Neutrophil (primary cell): ENCODE measurements around the gene FLRT2.

ENCODE experiments used
- H3K27ac ChIP-seq: fragments of 200-600 bp; sonication (generic); 2 replicates; pipeline ENCODE4 v1.5.1; 2016; ENCODE audit warnings: mild to moderate bottlenecking, moderate library complexity
- H3K27me3 ChIP-seq: fragments of 200-600 bp; sonication (generic); 2 replicates; pipeline ENCODE4 v1.6.0; 2016; ENCODE audit warnings: mild to moderate bottlenecking
- H3K36me3 ChIP-seq: fragments of 200-600 bp; sonication (generic); 2 replicates; pipeline ENCODE4 v1.5.1; 2017
- H3K4me1 ChIP-seq, 2 experiments: fragments of 200-600 bp in 1 of 2; sonication (generic) in 1 of 2; 1 replicate in 1 of 2; 2 replicates in 1 of 2; pipeline versions ENCODE4 v1.5.1 to v1.6.1; 2013 to 2016; ENCODE audit warnings: low read depth in 1 of 2, low read length in 1 of 2, mild to moderate bottlenecking in 1 of 2, moderate library complexity in 1 of 2; ENCODE audit not compliant: control insufficient read depth in 1 of 2, insufficient read depth in 1 of 2
- H3K4me3 ChIP-seq, 2 experiments: fragments of 200-600 bp in 1 of 2; sonication (generic) in 1 of 2; 1 replicate in 1 of 2; 2 replicates in 1 of 2; pipeline ENCODE4 v1.5.1; 2013 to 2016; ENCODE audit warnings: low read depth in 1 of 2, low read length in 1 of 2, mild to moderate bottlenecking in 1 of 2, moderate library complexity in 1 of 2
- H3K9me3 ChIP-seq: fragments of 200-600 bp; sonication (generic); 2 replicates; pipeline ENCODE4 v1.5.1; 2016
- TF ChIP-seq, protein P1 (sequence below): fragments of 200-600 bp; sonication (generic); IDR thresholded peaks from 2 replicates; pipeline ENCODE4 v1.5.1; 2016; ENCODE audit warnings: antibody characterized with exemption

The FLRT2 gene

GRCh38 chr14:85686908-85687307 lies 157.0 kb downstream of the FLRT2 start:
- H3K36me3 ChIP-seq, result no peaks in the 10 kb centered on the region
- H3K4me3 ChIP-seq, result no peak overlapping the region
- no peaks in the 10 kb centered on the region for H3K27me3 ChIP-seq
- H3K9me3 ChIP-seq, result no peaks in the 10 kb centered on the region
- no peak overlapping the region for H3K27ac ChIP-seq
- H3K4me1 ChIP-seq, result peaks cover 0 to 13% of the 10 kb centered on the region in 2 experiments
- TF ChIP-seq, protein P1, sequence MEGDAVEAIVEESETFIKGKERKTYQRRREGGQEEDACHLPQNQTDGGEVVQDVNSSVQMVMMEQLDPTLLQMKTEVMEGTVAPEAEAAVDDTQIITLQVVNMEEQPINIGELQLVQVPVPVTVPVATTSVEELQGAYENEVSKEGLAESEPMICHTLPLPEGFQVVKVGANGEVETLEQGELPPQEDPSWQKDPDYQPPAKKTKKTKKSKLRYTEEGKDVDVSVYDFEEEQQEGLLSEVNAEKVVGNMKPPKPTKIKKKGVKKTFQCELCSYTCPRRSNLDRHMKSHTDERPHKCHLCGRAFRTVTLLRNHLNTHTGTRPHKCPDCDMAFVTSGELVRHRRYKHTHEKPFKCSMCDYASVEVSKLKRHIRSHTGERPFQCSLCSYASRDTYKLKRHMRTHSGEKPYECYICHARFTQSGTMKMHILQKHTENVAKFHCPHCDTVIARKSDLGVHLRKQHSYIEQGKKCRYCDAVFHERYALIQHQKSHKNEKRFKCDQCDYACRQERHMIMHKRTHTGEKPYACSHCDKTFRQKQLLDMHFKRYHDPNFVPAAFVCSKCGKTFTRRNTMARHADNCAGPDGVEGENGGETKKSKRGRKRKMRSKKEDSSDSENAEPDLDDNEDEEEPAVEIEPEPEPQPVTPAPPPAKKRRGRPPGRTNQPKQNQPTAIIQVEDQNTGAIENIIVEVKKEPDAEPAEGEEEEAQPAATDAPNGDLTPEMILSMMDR, result no peak

GRCh38 chr14:85687456-85687855 lies 157.5 kb downstream of the FLRT2 start:
- no peak overlapping the region for H3K4me3 ChIP-seq
- no peak overlapping the region for H3K27ac ChIP-seq
- TF ChIP-seq, protein P1, result no peak
- H3K9me3 ChIP-seq, result no peaks in the 10 kb centered on the region
- H3K27me3 ChIP-seq, result no peaks in the 10 kb centered on the region
- peaks cover 0 to 13% of the 10 kb centered on the region in 2 experiments for H3K4me1 ChIP-seq
- H3K36me3 ChIP-seq, result no peaks in the 10 kb centered on the region

GRCh38 chr14:85688006-85688405 lies 158.1 kb downstream of the FLRT2 start:
- no peaks in the 10 kb centered on the region for H3K27me3 ChIP-seq
- no peaks in the 10 kb centered on the region for H3K9me3 ChIP-seq
- no peaks in the 10 kb centered on the region for H3K36me3 ChIP-seq
- TF ChIP-seq, protein P1, result no peak
- no peak overlapping the region for H3K27ac ChIP-seq
- H3K4me3 ChIP-seq, result no peak overlapping the region
- H3K4me1 ChIP-seq, result peaks cover 0 to 13% of the 10 kb centered on the region in 2 experiments

DNA sequence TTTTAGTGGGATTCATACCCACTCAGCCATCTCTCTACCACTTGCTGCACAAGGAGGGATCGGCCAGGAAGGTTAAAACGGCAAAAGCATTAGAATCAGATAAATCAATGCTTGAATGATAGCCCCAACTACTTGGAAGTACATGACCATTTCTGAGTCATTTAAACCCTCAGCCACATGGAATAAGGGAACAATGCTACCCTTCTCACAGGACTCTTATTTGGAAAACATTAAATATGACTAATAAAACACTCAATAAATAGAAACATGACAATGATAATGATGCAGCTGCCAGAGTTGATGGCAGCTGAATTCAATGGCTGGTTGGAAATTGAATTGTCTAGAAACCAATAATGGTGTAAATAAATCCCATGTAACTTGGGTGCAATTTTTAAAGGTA lies 165.4 kb downstream of the FLRT2 start:
- Histone ChIP-seq H3K27ac (no peak overlapping the region), H3K27me3 (no peaks in the 10 kb centered on the region), H3K36me3 (no peaks in the 10 kb centered on the region), H3K4me3 (no peak overlapping the region), H3K4me1 (no peaks in the 10 kb centered on the region), H3K9me3 (no peaks in the 10 kb centered on the region)
- TF ChIP-seq, protein P1, result no peak

GRCh38 chr14:85701116-85701515 lies 171.2 kb downstream of the FLRT2 start:
- Histone ChIP-seq H3K9me3 (no peaks in the 10 kb centered on the region), H3K27me3 (no peaks in the 10 kb centered on the region), H3K4me3 (no peak overlapping the region), H3K36me3 (no peaks in the 10 kb centered on the region), H3K4me1 (no peaks in the 10 kb centered on the region), H3K27ac (no peak overlapping the region)
- TF ChIP-seq, protein P1, result no peak

DNA sequence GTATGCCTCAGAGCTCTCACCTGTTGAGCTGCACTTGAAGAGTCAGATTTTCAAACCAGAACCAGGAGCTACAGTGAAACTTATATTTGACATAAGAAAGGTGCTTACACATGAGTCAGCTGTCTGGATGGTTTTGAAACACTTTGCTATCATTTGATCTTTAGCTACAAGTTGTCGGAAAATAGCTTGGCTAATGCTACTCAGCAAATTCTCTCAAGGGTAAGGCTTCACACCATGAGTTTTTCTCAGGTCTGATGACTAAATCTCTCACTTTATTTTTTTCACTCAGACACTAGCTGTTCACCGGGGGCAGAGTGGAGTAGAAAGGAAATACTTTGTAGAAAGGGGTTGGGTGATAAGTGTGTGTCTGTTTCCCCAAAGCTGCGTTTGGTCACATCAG lies 171.8 kb downstream of the FLRT2 start:
- Histone ChIP-seq H3K4me1 (no peaks in the 10 kb centered on the region), H3K27ac (no peak overlapping the region), H3K36me3 (no peaks in the 10 kb centered on the region), H3K9me3 (no peaks in the 10 kb centered on the region), H3K4me3 (no peak overlapping the region), H3K27me3 (no peaks in the 10 kb centered on the region)
- TF ChIP-seq, protein P1, result no peak
